GM12873 (cell line): ENCODE measurements around the gene FSIP1.

Experiments used
- TF ChIP-seq, protein P1 (sequence below): IDR thresholded peaks from 2 replicates; pipeline ENCODE4 v1.5.1; 2012; ENCODE audit warnings: low read depth, mild to moderate bottlenecking, moderate library complexity, low read length, control low read depth; ENCODE audit not compliant: insufficient read depth; ENCODE audit errors: missing control alignments

Gene FSIP1

DNA sequence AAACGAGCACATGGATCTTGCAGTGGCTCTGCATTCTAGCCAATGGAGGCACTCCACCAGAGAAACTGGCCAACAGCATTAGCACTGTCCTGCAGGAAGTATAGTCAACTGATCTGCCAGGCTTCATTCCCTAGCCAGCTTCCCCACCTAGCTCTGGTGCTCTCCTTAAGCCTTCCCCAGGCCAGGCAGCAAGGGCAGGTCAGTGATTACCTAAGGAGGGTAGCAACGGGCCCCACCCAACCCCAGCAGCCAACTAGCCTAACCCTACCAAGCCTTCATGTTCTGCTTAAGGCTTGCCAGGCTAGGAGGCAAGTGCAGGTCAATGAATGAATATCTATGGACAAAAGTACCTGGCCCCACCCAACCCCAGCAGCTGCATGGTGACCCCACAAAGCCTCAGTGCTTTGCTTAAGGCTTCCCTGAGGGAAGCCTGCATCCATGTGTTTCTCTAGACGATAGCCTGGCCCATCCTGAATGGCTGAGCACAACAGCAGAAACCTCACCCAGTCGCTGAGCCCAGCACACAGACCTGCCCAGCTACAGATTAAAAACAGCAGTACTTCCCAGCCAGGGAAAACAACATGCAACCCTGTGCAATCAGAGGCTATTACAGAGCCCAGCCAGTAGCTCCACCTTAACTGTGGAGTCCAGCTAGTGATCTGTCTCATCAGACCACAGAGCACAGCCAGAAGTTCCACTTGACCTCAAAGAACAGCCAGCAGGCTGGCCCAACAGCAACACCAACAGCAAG lies 173.3 kb downstream of the FSIP1 start:
- TF ChIP-seq, protein P1, sequence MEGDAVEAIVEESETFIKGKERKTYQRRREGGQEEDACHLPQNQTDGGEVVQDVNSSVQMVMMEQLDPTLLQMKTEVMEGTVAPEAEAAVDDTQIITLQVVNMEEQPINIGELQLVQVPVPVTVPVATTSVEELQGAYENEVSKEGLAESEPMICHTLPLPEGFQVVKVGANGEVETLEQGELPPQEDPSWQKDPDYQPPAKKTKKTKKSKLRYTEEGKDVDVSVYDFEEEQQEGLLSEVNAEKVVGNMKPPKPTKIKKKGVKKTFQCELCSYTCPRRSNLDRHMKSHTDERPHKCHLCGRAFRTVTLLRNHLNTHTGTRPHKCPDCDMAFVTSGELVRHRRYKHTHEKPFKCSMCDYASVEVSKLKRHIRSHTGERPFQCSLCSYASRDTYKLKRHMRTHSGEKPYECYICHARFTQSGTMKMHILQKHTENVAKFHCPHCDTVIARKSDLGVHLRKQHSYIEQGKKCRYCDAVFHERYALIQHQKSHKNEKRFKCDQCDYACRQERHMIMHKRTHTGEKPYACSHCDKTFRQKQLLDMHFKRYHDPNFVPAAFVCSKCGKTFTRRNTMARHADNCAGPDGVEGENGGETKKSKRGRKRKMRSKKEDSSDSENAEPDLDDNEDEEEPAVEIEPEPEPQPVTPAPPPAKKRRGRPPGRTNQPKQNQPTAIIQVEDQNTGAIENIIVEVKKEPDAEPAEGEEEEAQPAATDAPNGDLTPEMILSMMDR = no peak

DNA sequence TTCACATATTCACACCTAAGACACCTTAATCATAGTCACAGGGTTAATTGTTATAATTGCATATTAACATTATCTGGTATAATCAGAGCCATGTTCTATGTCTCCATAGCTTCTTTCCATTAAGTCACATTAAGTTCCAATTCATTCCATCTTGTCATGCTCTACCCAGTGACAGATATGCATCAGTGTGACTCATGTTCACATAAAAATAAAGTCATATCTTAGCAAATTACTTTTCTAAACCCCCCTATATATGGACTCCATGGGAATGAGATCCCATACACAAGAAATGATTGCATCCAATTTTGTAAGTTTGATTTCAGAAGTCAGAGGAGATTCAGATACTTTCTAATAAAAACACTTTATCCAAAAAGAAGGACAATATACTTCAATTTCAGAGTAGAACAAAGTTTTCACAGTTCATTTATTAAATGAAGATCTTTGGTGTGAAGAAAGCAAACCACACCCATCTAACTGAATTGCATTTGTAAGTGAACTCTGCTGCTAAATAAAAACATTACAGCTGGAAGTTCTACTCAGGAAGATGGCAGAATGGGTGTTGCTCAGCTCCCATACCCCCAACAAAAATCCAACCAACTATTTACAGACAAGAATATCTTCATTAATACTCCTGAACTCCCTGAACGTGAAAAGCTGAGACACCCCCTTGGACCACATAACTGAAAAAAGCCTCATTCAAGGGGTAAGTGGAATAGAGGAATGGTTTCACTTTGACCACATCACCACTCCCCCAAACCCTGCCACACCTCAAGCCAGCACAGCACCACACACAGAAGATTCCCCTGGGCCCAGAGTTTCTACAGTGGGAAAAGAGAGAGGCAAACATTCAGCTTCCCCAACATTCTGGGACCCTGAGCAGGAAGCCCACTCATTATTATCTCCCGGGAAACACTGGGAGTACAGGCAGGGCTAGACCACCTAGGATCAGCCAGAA lies 174.2 kb downstream of the FSIP1 start:
- TF ChIP-seq, protein P1 = no peak

DNA sequence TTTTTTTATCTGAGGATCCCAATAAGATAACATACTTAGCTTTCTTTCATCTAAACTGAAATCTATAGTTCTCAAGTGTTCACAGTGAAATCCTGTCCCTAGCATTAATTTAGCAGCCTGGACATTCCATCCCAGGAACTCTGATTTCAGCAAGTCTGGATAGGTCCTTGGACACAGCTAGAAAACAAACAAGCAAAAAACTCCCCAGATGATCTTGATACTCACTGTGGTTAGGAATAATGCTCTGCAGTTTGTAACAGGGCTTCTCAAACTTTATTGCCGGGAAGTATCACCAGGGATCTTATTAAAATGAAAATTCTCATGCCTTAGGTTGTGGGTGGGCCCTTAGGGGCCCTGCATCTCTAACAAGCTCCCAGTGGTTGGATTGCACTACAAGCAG lies 177.5 kb downstream of the FSIP1 start:
- TF ChIP-seq, protein P1 = no peak

DNA sequence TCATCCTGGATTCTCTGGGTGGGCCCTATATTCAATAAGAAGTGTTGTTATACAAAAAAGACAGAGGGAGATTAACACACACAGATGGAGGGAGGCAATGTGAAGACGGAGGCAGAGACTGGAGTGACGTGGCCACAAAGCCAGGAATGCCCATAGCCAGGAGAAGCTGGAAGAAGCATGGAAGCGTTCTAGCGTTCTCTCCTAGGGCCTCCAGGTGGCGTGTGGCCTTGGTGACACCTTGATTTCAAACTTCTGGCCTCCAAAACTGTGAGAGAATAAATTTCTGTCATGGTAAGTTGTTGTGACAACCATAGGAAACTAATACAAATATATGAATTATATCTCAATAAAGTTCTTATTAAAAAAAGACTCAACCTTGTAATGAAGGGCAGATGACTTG lies 180.5 kb downstream of the FSIP1 start:
- TF ChIP-seq, protein P1 = peak; percentile 40

DNA sequence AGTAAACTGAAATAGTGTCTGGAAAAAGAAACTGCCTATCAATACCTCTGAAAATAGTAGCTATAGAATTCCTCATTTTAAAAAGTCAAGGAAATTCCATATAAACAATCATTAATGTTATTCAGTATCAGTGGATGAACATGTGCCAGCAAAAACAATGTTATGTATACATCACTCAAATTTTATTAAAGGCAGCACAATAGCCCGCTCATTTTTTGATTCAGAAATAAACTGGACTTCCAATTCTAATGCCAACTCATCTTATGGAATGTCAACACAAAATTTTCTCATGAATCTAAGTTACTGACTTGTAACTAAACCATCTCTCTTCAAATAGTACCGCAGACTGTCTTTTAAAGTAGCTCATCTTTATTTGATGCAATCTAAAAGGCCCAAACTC lies 182.8 kb downstream of the FSIP1 start:
- TF ChIP-seq, protein P1 = no peak

DNA sequence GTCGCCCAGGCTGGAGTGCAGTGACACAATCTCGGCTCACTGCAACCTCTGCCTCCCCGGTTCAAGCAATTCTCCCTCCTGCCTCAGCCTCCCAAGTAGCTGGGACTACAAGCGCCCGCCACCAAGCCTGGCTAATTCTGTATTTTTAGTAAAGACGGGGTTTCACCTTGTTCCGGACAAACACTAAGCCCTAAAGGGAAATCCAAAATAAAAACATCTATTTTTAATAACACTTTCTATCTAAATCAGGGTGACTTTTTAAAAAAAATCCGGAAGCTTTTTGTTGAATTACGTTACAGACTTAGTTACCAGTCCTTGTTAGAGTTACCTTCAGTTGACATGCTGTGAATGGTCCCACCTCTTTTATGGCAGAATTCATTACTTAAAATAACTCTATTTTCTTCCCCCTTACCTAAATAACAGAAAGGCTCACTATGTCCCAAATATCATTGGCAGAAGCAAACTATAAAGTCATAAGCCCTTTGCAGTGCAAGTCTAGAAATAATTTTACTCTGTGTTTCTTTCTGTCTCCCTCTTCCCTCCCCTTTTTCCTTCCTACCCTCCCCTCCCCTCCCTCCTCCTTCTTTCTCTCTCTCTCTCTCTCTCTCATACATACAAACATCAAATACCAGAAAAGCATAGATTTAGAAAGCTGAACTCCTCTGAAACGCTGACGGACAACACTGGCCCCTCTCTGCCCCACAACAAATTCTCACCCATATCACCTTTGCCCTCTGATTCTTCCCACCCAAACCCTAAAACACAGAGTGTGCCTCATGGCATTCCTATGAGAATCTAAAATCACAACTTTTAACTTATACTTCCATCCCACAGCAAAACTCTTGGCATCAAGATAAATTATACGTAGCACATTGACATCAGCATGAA lies 183.4 kb downstream of the FSIP1 start:
- TF ChIP-seq, protein P1 = no peak
